Transverse colon (tissue), 4 donors: ENCODE measurements around the gene CRACDL.

Experiments used
- POLR2A ChIP-seq: fragments of 450-650 bp; IDR thresholded peaks from one replicate; pipeline ENCODE4 v1.6.1; 2016; ENCODE audit warnings: antibody characterized with exemption, mild to moderate bottlenecking, moderate library complexity
- POLR2AphosphoS5 ChIP-seq, 3 donors: sonication (generic); formaldehyde crosslinking; IDR thresholded peaks; one replicate each; pipeline ENCODE4 v1.6.1; 2016; ENCODE audit warnings: antibody characterized with exemption in 3 of 3
- TF ChIP-seq, protein P1 (sequence below), 5 experiments: fragments of 200-600 bp in 3 of 5; fragments of 450-650 bp in 2 of 5; sonication (generic) in 3 of 5; IDR thresholded peaks; 1 replicate in 2 of 5; 2 replicates in 3 of 5; pipeline ENCODE4 v1.5.1; 2016 to 2017; ENCODE audit warnings: antibody characterized with exemption in 5 of 5, inconsistent platforms in 3 of 5, mild to moderate bottlenecking in 2 of 5, moderate library complexity in 1 of 5

DNA sequence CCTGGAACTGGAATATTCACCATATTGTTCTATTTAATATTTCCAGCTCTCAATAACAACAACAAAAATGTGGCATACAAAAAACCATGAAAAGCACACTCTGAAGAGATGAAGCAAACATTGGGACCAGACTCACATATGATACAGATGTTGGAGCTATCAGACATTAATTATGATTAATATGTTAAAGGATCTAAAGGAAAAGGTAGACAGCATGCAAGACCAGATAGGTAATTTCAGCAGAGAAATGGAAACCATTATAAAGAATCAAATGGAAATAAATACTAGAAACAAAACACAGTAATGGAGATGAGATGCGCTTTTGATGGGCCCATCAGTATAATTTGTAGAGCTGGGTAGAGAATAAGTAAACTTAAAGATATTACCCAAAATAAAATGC lies 154.2 kb downstream of the CRACDL start:
- TF ChIP-seq, protein P1, sequence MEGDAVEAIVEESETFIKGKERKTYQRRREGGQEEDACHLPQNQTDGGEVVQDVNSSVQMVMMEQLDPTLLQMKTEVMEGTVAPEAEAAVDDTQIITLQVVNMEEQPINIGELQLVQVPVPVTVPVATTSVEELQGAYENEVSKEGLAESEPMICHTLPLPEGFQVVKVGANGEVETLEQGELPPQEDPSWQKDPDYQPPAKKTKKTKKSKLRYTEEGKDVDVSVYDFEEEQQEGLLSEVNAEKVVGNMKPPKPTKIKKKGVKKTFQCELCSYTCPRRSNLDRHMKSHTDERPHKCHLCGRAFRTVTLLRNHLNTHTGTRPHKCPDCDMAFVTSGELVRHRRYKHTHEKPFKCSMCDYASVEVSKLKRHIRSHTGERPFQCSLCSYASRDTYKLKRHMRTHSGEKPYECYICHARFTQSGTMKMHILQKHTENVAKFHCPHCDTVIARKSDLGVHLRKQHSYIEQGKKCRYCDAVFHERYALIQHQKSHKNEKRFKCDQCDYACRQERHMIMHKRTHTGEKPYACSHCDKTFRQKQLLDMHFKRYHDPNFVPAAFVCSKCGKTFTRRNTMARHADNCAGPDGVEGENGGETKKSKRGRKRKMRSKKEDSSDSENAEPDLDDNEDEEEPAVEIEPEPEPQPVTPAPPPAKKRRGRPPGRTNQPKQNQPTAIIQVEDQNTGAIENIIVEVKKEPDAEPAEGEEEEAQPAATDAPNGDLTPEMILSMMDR (IDR thresholded peaks at IDR 0.05): no peak
- TF ChIP-seq POLR2A: no peak
- TF ChIP-seq POLR2AphosphoS5 (IDR thresholded peaks at IDR 0.05): no peak
